K562 (cell line): ENCODE data around the gene DCAKD. TPM values are rescaled to one million over a fixed set of nuclear protein-coding genes. Genes with fewer than 3 reads are reported as not detected.

ENCODE experiments used
- ATAC-seq: fragments of 200-7000 bp; cut with Tn5 transposase; 3 replicates; pipeline ENCODE4 v1.9.1; 2020; ENCODE audit warnings: moderate library complexity
- BruUV-seq: library from RNA; stranded (reverse); fragments of 400-500 nt; replicated peaks from 2 replicates; lab custom pipeline; 2021; lab: Mats Ljungman, UMichigan
- CTCF ChIA-PET: fragments of 300-600 bp; formaldehyde crosslinking; extraction: SDS; loops from one replicate; lab custom pipeline; 2021; ENCODE audit warnings: low intra/inter-chr PET ratio; lab: Yijun Ruan, JAX
- POLR2A ChIA-PET: fragments of 300-600, 350-650 bp; sonication (Branson Sonifier 250); formaldehyde crosslinking; extraction: SDS; loops from one replicate; lab custom pipeline; 2021; ENCODE audit warnings: antibody characterized with exemption, inconsistent platforms; lab: Yijun Ruan, JAX
- DNase-seq, 4 experiments: peaks; one replicate each; pipeline versions ENCODE4 v3.0.0 to v3.0.0-alpha.2; 2011 to 2018; ENCODE audit warnings: low spot score in 3 of 4, mixed read lengths in 3 of 4; ENCODE audit errors: extremely low read depth in 1 of 4
- FAIRE-seq: peaks from 2 replicates; lab custom pipeline; 2011; peaks lifted over from hg19 to GRCh38; lab: Jason Lieb, UNC
- H2AFZ ChIP-seq: 2 replicates; pipeline ENCODE4 v1.6.0; 2011; ENCODE audit warnings: low read depth, low read length, control low read depth, inconsistent platforms
- H3K27ac ChIP-seq: fragments of 200-600 bp; 3 replicates; pipeline ENCODE4 v1.8.0; 2011; ENCODE audit warnings: low read depth, mild to moderate bottlenecking, control low read depth, inconsistent platforms, low read length, moderate library complexity, mixed read lengths; ENCODE audit errors: extremely low read depth
- H3K27me3 ChIP-seq, 2 experiments: fragments of 300-600 bp in 1 of 2; 2 replicates in 1 of 2; 3 replicates in 1 of 2; pipeline versions ENCODE4 v1.6.0 to v1.8.0; 2011; ENCODE audit warnings: inconsistent platforms in 2 of 2, low read length in 2 of 2, mild to moderate bottlenecking in 1 of 2, mixed read lengths in 1 of 2, moderate library complexity in 1 of 2; ENCODE audit not compliant: control insufficient read depth in 2 of 2, insufficient read depth in 2 of 2
- H3K36me3 ChIP-seq: fragments of 300-600 bp; 3 replicates; pipeline ENCODE4 v1.8.0; 2011; ENCODE audit warnings: mild to moderate bottlenecking, low read length, inconsistent platforms; ENCODE audit not compliant: control insufficient read depth, insufficient read depth
- H3K4me1 ChIP-seq, 2 experiments: fragments of 200-600 bp in 1 of 2; replicated peaks in 1 of 2; 2 replicates in 1 of 2; 3 replicates in 1 of 2; pipeline versions ENCODE4 v1.5.1 to v1.8.0; 2011; ENCODE audit warnings: inconsistent platforms in 2 of 2, low read length in 2 of 2, mild to moderate bottlenecking in 1 of 2, mixed read lengths in 1 of 2, moderate library complexity in 1 of 2; ENCODE audit not compliant: control insufficient read depth in 2 of 2, insufficient read depth in 2 of 2
- H3K4me2 ChIP-seq: 2 replicates; pipeline ENCODE4 v1.6.1; 2011; ENCODE audit warnings: low read length, control low read depth, inconsistent platforms, mixed read lengths; ENCODE audit not compliant: insufficient read depth
- H3K4me3 ChIP-seq: fragments of 200-600 bp; sonication (generic), shearing (Covaris generic); 2 replicates; pipeline ENCODE4 v1.5.1; 2016; ENCODE audit warnings: control low read depth, inconsistent platforms
- H3K79me2 ChIP-seq: fragments of 200-600 bp; 3 replicates; pipeline ENCODE4 v1.8.0; 2011; ENCODE audit warnings: low read length, inconsistent platforms; ENCODE audit not compliant: control insufficient read depth, insufficient read depth
- H3K9ac ChIP-seq, 2 experiments: 2 replicates each; pipeline versions ENCODE4 v1.6.0 to v1.6.1; 2011; ENCODE audit warnings: low read depth in 2 of 2, low read length in 2 of 2, control low read depth in 1 of 2, inconsistent platforms in 1 of 2, mild to moderate bottlenecking in 1 of 2, mixed read lengths in 1 of 2; ENCODE audit not compliant: insufficient read depth in 1 of 2
- H3K9me1 ChIP-seq: one replicate; pipeline ENCODE4 v1.6.0; 2011; ENCODE audit warnings: inconsistent platforms, mild to moderate bottlenecking, low read length, moderate library complexity; ENCODE audit not compliant: control insufficient read depth, insufficient read depth
- H3K9me3 ChIP-seq: replicated peaks from 2 replicates; pipeline ENCODE4 v1.5.1; 2011; ENCODE audit warnings: low read depth, low read length, inconsistent platforms; ENCODE audit not compliant: control insufficient read depth, insufficient read depth
- H4K20me1 ChIP-seq: replicated peaks from 2 replicates; pipeline ENCODE4 v1.6.1; 2011; ENCODE audit warnings: low read length, inconsistent platforms, mixed read lengths; ENCODE audit not compliant: control insufficient read depth, insufficient read depth
- CBFA2T3 ChIP-seq: fragments of 450-650 bp; IDR thresholded peaks from 2 replicates; pipeline ENCODE4 v1.6.1; 2017
- TOE1 ChIP-seq, 2 experiments: fragments of 450-650 bp in 1 of 2; sonication (generic) in 1 of 2; formaldehyde crosslinking in 1 of 2; IDR thresholded peaks; 2 replicates each; pipeline versions ENCODE4 v1.7.1 to v1.8.0; 2016 to 2022; ENCODE audit warnings: borderline replicate concordance in 2 of 2, mild to moderate bottlenecking in 2 of 2, antibody characterized with exemption in 1 of 2, inconsistent platforms in 1 of 2, low read depth in 1 of 2, missing genetic modification reagents in 1 of 2, moderate library complexity in 1 of 2
- WGBS: fragments of 100-300 bp; shearing (Covaris generic); methylation state at CpG from one replicate; pipeline ENCODE4 v1.1.6; 2016; ENCODE audit warnings: low coverage, mixed read lengths; ENCODE audit not compliant: insufficient coverage; ENCODE audit errors: missing lambda C conversion rate; 5-methylcytosine and 5-hydroxymethylcytosine counted together
- in situ Hi-C: fragments of 300-500 bp; cut with MboI; formaldehyde crosslinking; loops from 4 replicates; pipeline ENCODE4 v1.15.0; 2018; ENCODE audit warnings: inconsistent platforms, mixed read lengths
- intact Hi-C: fragments of 100-400 bp; cut with micrococcal nuclease; formaldehyde crosslinking; loops from 2 replicates; pipeline ENCODE4 v1.14.2; 2022
- polyA plus RNA-seq, 8 experiments: library from polyadenylated mRNA; depleted of rRNA in 4 of 8; stranded (reverse) in 5 of 8; unstranded in 3 of 8; fragments of >200 nt; fragmentation: Nextera tagmentation in 2 of 8; fragmentation: Illumina TruSeq in 1 of 8; extraction: Ambion mirVana in 2 of 8; extraction: Trizol in 1 of 8; gene quantifications; 2 replicates each; pipeline versions ENCODE4 v1.2.1 to v1.2.3, GENCODE V29; 2011 to 2014; ENCODE audit warnings: inconsistent platforms in 1 of 8, missing spikeins in 1 of 8
- total RNA-seq, 7 experiments: library from RNA; depleted of rRNA in 6 of 7; stranded (reverse); fragments of >200 nt in 6 of 7; fragmentation: Illumina TruSeq in 2 of 7; extraction: Trizol in 2 of 7; gene quantifications; 2 replicates each; pipeline versions ENCODE4 v1.2.1 to v1.2.3, GENCODE V29; 2011 to 2021; ENCODE audit warnings: low replicate concordance in 1 of 7

DCAKD gene
- total and polyA plus RNA-seq, 9 of the 15 experiments (the other 6 are each of a cell fraction or from before 2014, with no cell fraction given), result 7.9 to 35.5 (median 21.4) TPM

DNA sequence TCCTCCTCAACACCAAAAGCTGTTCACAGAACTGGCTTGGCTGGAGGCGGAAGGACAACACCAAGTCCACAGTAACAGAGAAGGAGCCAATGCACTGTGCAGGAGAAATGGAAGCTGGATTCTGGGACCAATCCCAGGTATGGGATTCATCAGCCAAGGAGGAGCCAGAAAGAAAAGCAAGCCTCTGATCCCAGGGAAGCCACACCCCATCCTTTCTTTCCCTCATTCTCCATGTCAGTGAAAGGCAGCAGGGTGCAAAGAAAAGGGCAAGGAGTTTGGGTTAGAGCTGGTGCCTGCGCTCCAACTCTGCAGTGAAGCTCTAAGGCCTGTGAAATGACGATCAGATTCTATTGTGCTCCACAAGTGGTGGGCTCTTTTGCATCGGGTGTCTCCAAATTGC lies 11.0 kb downstream of the DCAKD start (continued):
- TF ChIP-seq TOE1 (IDR thresholded peaks at IDR 0.05; ENCODE audit: borderline replicate concordance) (no peak), TOE1 (CRISPR knock-in tag; IDR thresholded peaks at IDR 0.05; ENCODE audit: borderline replicate concordance, low read depth) (no peak)

DNA sequence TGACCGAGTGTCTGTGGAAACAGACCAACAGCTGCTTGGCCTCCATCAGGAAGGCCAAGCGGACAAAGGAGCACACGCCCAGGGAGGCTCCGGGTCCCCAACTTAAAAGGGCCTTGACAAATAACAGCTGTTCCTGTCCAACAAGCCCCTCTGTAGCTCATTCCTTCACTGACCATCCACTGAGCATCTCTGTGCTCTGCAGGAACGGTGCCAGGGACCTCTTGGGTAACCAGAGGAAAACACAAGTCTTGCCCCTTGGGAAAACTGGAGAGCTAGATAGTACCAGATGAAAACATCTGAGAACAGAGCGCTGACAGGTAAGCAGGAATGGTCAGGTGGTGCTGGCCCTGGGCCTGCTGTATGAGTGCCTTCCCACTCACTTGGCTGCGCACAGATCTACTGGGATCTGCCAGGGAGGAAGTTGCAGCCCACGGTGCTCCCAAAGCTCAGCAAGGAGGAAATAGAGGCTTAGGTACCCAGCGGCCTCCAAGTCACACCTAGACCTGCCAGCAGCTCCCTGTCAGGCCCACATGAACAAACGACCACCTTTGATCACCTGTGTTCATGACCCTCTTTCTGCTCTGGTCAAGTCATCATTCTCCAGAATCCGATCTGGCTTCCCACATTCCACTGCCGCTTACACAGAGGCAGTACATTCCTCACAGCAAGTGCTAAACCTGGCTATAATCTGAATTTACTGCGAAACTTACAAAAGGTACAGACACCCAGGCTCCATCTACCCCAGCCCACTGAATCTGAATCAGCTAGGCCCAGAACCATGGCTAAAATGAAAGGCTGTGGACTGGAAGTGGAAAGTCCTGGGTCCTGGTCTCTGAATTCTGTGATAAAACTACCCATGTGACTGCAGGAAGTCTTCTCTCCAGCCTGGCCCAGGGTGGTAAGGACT lies 12.5 kb downstream of the DCAKD start:
- no peaks in the 10 kb centered on the region; the same call in none of the 2 replicates for H4K20me1 ChIP-seq

More for the DNA sequence above, 12.5 kb downstream of the DCAKD start:
- no TSS peak for BruUV-seq
- peaks cover 7% of the 10 kb centered on the region for H3K79me2 ChIP-seq
- H3K36me3 ChIP-seq, result peaks cover 14% of the 10 kb centered on the region; the same call in 2 of the 3 replicates
- ATAC-seq (no peak; the same call in 2 of the 3 replicates), FAIRE-seq (no peak), DNase-seq (no peak)
- no peak overlapping the region for H3K27ac ChIP-seq
- H3K4me3 ChIP-seq, result no peak overlapping the region
- intact Hi-C loops (no loop called here), in situ Hi-C loops (no loop called here)
- no peak for TF ChIP-seq CBFA2T3
- H3K4me2 ChIP-seq, result no peak overlapping the region
- 86% methylated on average over 13 of the region's 13 CpGs for whole genome bisulfite sequencing
- no peaks in the 10 kb centered on the region for H3K9me1 ChIP-seq
- ChIA-PET POLR2A (interaction anchor here (0.7 to 1.9 kb wide), 6 partner anchors 8 to 35 kb away, joined by 3 to 13 read pairs (median 4); partner anchors contain the start of gene NMT1), CTCF (no interaction called here)
- no peaks in the 10 kb centered on the region for H3K9me3 ChIP-seq
- H2AFZ ChIP-seq, result no peak overlapping the region
- peaks cover 0 to 12% of the 10 kb centered on the region in 2 experiments; a peak in 3 of 5 replicates for H3K4me1 ChIP-seq
- H3K27me3 ChIP-seq, result no peaks in the 10 kb centered on the region
- peak overlapping the region in 1 of 2 experiments; percentile 77; a peak in 2 of 4 replicates for H3K9ac ChIP-seq
